Thyroid gland (tissue), 4 donors: ENCODE measurements around the gene PTPRU. TPM values are rescaled to one million over a fixed set of nuclear protein-coding genes. Genes with fewer than 3 reads are reported as not detected.

Source experiments
- DNase-seq, 2 donors: peaks; one replicate each; pipeline ENCODE4 v3.0.0-alpha.2; 2019
- H3K27ac ChIP-seq, 3 donors: fragments of 200-600 bp; sonication (generic); 1 replicate in 2 of 3; 2 replicates in 1 of 3; pipeline ENCODE4 v1.5.1; 2016 to 2019; ENCODE audit warnings: mild to moderate bottlenecking in 1 of 3, moderate library complexity in 1 of 3
- H3K27me3 ChIP-seq: fragments of 200-600 bp; sonication (generic); one replicate; pipeline ENCODE4 v1.5.1; 2019
- H3K36me3 ChIP-seq, 2 donors: fragments of 200-600 bp; sonication (generic); one replicate each; pipeline ENCODE4 v1.5.1; 2016 to 2019
- H3K4me1 ChIP-seq, 2 donors: fragments of 200-600 bp; sonication (generic); one replicate each; pipeline ENCODE4 v1.5.1; 2017 to 2019
- H3K4me3 ChIP-seq, 3 donors: fragments of 200-600 bp; sonication (generic); replicated peaks in 1 of 3; 1 replicate in 2 of 3; 2 replicates in 1 of 3; pipeline ENCODE4 v1.5.1; 2016; ENCODE audit warnings: mild to moderate bottlenecking in 1 of 3
- H3K9me3 ChIP-seq: fragments of 200-600 bp; sonication (generic); one replicate; pipeline ENCODE4 v1.5.1; 2017
- CTCF ChIP-seq, 6 experiments: fragments of 200-600 bp in 3 of 6; fragments of 450-650 bp in 3 of 6; sonication (generic) in 3 of 6; IDR thresholded peaks; one replicate each; pipeline ENCODE4 v1.5.1; 2016 to 2019; ENCODE audit warnings: antibody characterized with exemption in 6 of 6, mild to moderate bottlenecking in 2 of 6, inconsistent platforms in 1 of 6, moderate library complexity in 1 of 6
- POLR2A ChIP-seq, 2 donors: fragments of 450-650 bp; IDR thresholded peaks; one replicate each; pipeline ENCODE4 v1.6.1; 2017; ENCODE audit warnings: antibody characterized with exemption in 2 of 2, mild to moderate bottlenecking in 2 of 2, moderate library complexity in 1 of 2
- WGBS, 2 donors: methylation state at CpG; one replicate each; pipeline ENCODE4 v1.1.5; 2017; 5-methylcytosine and 5-hydroxymethylcytosine counted together
- intact Hi-C: fragments of 100-400 bp; cut with DNase I; formaldehyde crosslinking; loops from one replicate; pipeline ENCODE4 v1.15.1; 2023
- total RNA-seq, 4 donors: library from RNA; depleted of rRNA; stranded (reverse); fragments of >200 nt; gene quantifications; one replicate each; pipeline ENCODE4 v1.2.3, GENCODE V29; 2016

PTPRU gene
- total RNA-seq, 4 donors from 2014 or later, result 12.4 to 30.0 (median 17.9) TPM

- Histone ChIP-seq H3K27me3 (no peaks in the 10 kb centered on the region), H3K9me3 (no peaks in the 10 kb centered on the region), H3K27ac (no peak overlapping the region), H3K4me3 (no peak overlapping the region), H3K36me3 (peaks cover 0 to 5% of the 10 kb centered on the region in 2 donors), H3K4me1 (no peaks in the 10 kb centered on the region)
- no peak for DNase-seq
- intact Hi-C loops, result no loop called here
- TF ChIP-seq CTCF (IDR thresholded peaks at IDR 0.05) (no peak), POLR2A (IDR thresholded peaks at IDR 0.05) (no peak)
- 81 to 86% methylated on average over 6 of the region's 6 CpGs for WGBS, 2 donors
Observed at GRCh38 chr1:29280409-29281131, 44.2 kb downstream of the PTPRU start.

DNA sequence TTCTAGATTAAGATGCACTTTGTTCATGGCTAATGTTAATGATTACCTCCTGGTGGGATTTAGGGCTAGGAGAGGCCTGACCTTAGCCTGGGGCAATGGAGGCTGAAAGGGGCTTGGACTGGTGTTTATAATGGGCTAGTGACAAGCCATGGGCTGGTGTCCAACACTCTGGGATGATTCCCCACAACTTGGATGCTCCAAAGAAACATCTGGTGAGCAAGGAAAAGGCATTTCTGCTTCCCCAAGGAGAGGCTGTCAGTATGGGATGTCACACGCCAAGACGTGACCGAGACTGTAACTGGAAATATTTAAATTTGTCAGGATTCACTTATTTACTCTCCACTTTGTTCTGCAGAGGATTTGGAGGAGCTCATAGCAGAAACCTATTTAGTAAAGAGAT is 45.2 kb downstream of the PTPRU start:
- intact Hi-C loops, result no loop called here
- DNase-seq, result no peak
- TF ChIP-seq CTCF (IDR thresholded peaks at IDR 0.05), result no peak
- TF ChIP-seq POLR2A (IDR thresholded peaks at IDR 0.05), result no peak
- Histone ChIP-seq H3K27ac (no peak overlapping the region), H3K27me3 (no peaks in the 10 kb centered on the region), H3K9me3 (no peaks in the 10 kb centered on the region), H3K4me1 (no peaks in the 10 kb centered on the region), H3K36me3 (peaks cover 0 to 5% of the 10 kb centered on the region in 2 donors), H3K4me3 (no peak overlapping the region)
- WGBS, 2 donors, result 61 to 64% methylated on average over 3 of the region's 3 CpGs

- WGBS, 2 donors, result 92 to 94% methylated on average over 16 to 19 of the region's 19 CpGs
- no peak overlapping the region for H3K4me3 ChIP-seq
- intact Hi-C loops, result no loop called here
- H3K27me3 ChIP-seq, result no peaks in the 10 kb centered on the region
- peaks cover 0 to 5% of the 10 kb centered on the region in 2 donors for H3K36me3 ChIP-seq
- no peaks in the 10 kb centered on the region for H3K4me1 ChIP-seq
- TF ChIP-seq POLR2A (IDR thresholded peaks at IDR 0.05) (no peak), CTCF (IDR thresholded peaks at IDR 0.05) (no peak)
- H3K27ac ChIP-seq, result no peak overlapping the region
- no peaks in the 10 kb centered on the region for H3K9me3 ChIP-seq
- DNase-seq, result no peak
Observed at GRCh38 chr1:29282135-29282923, 46.0 kb downstream of the PTPRU start.

GRCh38 chr1:29282924-29283803 is 46.8 kb downstream of the PTPRU start:
- Histone ChIP-seq H3K27ac (no peak overlapping the region), H3K9me3 (no peaks in the 10 kb centered on the region), H3K4me1 (no peaks in the 10 kb centered on the region), H3K27me3 (no peaks in the 10 kb centered on the region), H3K4me3 (no peak overlapping the region), H3K36me3 (peaks cover 0 to 5% of the 10 kb centered on the region in 2 donors)
- no peak for TF ChIP-seq CTCF (IDR thresholded peaks at IDR 0.05)
- no peak for TF ChIP-seq POLR2A (IDR thresholded peaks at IDR 0.05)
- peak; percentile 12 for DNase-seq
- intact Hi-C loops, result no loop called here
- 33 to 35% methylated on average over 16 of the region's 16 CpGs for WGBS, 2 donors
